H54 (cell line): ENCODE results near the gene GABRG3.

Experiments
- DNase-seq: peaks from one replicate; pipeline ENCODE4 v3.0.0; 2011; ENCODE audit warnings: low spot score, mixed read lengths; ENCODE audit not compliant: insufficient read length
- FAIRE-seq: peaks from 3 replicates; lab custom pipeline; 2011; peaks lifted over from hg19 to GRCh38; lab: Jason Lieb, UNC
- POLR2A ChIP-seq: IDR thresholded peaks from 2 replicates; pipeline ENCODE4 v1.6.1; 2011; ENCODE audit warnings: low read depth, mild to moderate bottlenecking, low read length

Gene GABRG3

GRCh38 chr15:27087651-27088583 is 116.9 kb downstream of the GABRG3 start:
- no peak for TF ChIP-seq POLR2A
- DNase-seq (no peak), FAIRE-seq (no peak)

GRCh38 chr15:27088584-27089232 is 117.7 kb downstream of the GABRG3 start:
- TF ChIP-seq POLR2A: no peak
- no peak for DNase-seq
- no peak for FAIRE-seq

- no peak for DNase-seq
- TF ChIP-seq POLR2A: no peak
- FAIRE-seq: no peak
Observed at GRCh38 chr15:27089233-27089586, 118.2 kb downstream of the GABRG3 start.

- no peak for TF ChIP-seq POLR2A
- FAIRE-seq (no peak), DNase-seq (no peak)
Observed at GRCh38 chr15:27089676-27090075, 118.7 kb downstream of the GABRG3 start.

GRCh38 chr15:27091270-27091940 is 120.4 kb downstream of the GABRG3 start:
- DNase-seq (no peak), FAIRE-seq (no peak)
- TF ChIP-seq POLR2A: no peak

- DNase-seq (no peak), FAIRE-seq (no peak)
- no peak for TF ChIP-seq POLR2A
Observed at GRCh38 chr15:27092390-27092789, 121.4 kb downstream of the GABRG3 start.

- no peak for TF ChIP-seq POLR2A
- DNase-seq (no peak), FAIRE-seq (no peak)
Observed at GRCh38 chr15:27094235-27094634, 123.3 kb downstream of the GABRG3 start.

- FAIRE-seq (no peak), DNase-seq (no peak)
- TF ChIP-seq POLR2A: no peak
Observed at GRCh38 chr15:27095886-27096624, 125.1 kb downstream of the GABRG3 start.

GRCh38 chr15:27097506-27097905 is 126.5 kb downstream of the GABRG3 start:
- TF ChIP-seq POLR2A: no peak
- no peak for FAIRE-seq
- no peak for DNase-seq

GRCh38 chr15:27101982-27102381 is 131.0 kb downstream of the GABRG3 start:
- FAIRE-seq: no peak
- no peak for DNase-seq
- TF ChIP-seq POLR2A: no peak

GRCh38 chr15:27111323-27111722 is 140.3 kb downstream of the GABRG3 start:
- no peak for DNase-seq
- no peak for TF ChIP-seq POLR2A
- FAIRE-seq: no peak

- no peak for FAIRE-seq
- no peak for DNase-seq
Observed at GRCh38 chr15:27114473-27114872, 143.5 kb downstream of the GABRG3 start.

GRCh38 chr15:27119695-27120266 is 148.8 kb downstream of the GABRG3 start:
- FAIRE-seq (no peak), DNase-seq (no peak)
- no peak for TF ChIP-seq POLR2A

More at GRCh38 chr15:27114473-27114872, 143.5 kb downstream of the GABRG3 start:
- TF ChIP-seq POLR2A: no peak
